GM19239 (cell line): ENCODE measurements around the gene TMEM270.

ENCODE experiments used
- DNase-seq: peaks from one replicate; pipeline ENCODE4 v3.0.0; 2011; ENCODE audit warnings: low spot score; ENCODE audit not compliant: insufficient read length
- FAIRE-seq: peaks from 2 replicates; lab custom pipeline; 2011; peaks lifted over from hg19 to GRCh38; lab: Jason Lieb, UNC

Gene TMEM270

GRCh38 chr7:73901823-73902597 lies 41.1 kb downstream of the TMEM270 start:
- DNase-seq (no peak), FAIRE-seq (no peak)

DNA sequence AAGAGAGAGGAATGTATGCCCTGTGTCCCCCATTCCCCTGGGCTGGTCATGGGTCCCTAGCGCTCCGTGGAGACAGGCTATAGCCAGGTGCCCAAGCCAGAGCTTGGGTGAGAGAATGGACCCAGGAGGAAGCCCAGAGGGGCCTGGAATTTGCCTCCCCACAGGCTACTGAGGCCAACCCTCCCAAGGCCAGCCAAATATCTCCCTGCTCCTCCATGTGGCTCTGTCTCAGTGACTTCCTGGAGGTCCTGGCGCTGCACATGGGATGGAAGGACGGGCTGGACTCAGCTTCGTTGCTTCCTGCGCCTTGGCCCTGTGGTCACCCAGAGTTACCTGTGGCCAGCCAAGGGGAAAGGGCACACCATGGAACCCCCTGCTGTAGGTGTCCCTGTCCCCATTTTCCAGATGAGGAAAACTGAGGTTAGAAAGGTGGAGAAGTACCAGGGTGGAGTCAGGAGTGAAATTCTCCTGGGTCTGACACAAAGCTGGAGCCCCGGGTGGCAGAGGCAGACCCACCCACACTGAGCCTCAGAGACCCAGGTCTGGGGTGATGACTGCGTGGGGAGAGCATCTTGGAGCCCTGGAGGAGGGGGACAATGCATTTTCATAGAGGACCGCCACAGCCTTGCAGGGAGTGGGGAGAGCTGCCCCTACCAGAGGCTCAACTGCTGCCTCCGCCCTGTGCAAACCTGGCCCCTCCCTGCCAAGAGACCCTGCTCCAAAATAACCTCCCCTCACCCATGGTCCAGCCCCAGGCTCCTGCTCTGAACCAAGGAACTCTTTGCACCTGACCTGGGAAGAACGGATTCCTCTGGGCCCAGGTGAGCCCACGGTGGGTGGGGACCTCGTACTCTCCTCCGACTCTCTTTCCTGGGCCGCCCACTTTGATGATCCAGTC lies 42.6 kb downstream of the TMEM270 start:
- DNase-seq (no peak), FAIRE-seq (no peak)

DNA sequence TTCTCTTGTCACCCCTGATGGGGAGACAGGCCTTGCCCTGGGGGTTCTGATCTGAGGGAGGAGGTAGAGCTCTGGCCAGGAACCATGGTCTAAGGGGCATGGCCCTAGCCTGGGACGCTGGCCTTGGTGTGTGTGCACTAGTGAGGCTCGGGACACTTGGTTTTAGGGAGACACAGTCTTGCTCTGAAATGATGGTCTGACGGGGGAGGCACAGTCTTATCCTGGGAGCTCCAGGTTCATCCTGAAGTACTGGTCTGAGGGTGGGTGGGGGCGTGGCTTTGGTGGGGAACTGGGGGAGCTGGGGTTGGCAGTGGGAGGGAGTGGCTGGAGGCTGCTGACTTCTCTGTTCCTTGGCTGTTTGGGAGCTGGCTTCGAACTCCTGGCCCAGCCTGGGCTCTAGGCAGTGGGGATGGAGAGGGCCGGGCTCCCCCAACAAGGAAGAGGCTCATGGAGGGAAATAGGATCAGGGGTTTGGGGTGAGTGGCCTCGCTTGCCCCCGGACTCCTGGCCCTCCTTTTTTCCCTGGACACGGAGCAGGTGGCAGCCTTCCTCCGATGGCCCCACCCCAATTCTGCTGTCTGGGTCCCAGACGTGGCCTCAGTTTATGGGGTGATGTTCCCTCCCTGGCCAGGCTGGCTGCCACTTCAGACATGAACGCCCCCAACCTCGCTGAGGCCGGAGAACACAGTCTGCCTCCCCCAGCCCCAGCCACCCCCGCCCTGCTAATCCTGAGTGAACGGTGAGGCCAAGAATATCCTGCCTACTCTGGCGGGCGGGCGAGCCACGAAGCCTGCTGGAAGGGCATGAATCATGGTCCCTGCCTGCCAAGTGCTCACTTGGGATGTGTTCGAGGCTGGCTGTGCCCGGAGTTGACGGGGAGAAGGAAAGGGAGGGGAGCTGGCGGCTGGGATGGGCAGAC lies 43.5 kb downstream of the TMEM270 start:
- DNase-seq (no peak), FAIRE-seq (no peak)

DNA sequence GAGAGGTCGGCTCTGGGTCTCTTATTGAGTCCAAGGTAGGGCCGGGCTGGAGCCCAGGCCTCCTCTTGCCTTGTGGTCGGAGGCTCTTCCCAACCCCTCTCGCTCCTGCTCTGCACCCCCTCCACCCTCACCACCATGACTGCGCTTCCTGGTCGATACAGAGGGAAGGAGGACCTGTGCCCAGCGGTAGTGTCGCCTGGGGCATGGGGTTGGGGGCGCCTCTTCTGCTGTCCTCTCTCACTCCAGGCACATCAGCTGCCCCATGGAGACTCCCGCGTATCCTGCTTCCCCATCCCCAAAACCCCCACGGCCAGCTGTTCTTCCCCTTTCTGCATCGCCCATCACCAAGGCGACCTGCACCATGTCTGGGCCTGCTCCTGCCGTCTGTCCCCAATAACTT lies 44.4 kb downstream of the TMEM270 start:
- DNase-seq (no peak), FAIRE-seq (no peak)

- DNase-seq (no peak), FAIRE-seq (no peak)
These were observed 45.9 kb downstream of the TMEM270 start for GRCh38 chr7:73906874-73907273.

GRCh38 chr7:73907554-73908122 lies 46.7 kb downstream of the TMEM270 start:
- FAIRE-seq: no peak
- no peak for DNase-seq

GRCh38 chr7:73908123-73908611 lies 47.2 kb downstream of the TMEM270 start:
- DNase-seq (no peak), FAIRE-seq (no peak)

- no peak for DNase-seq
- FAIRE-seq: no peak
These were observed 48.3 kb downstream of the TMEM270 start for GRCh38 chr7:73909051-73909941.

- FAIRE-seq: no peak
- no peak for DNase-seq
These were observed 49.0 kb downstream of the TMEM270 start for GRCh38 chr7:73909996-73910395.

GRCh38 chr7:73912223-73912622 lies 51.3 kb downstream of the TMEM270 start:
- DNase-seq (no peak), FAIRE-seq (no peak)
